GM12878 (cell line): ENCODE results near the gene OR13J1. TPM values are rescaled to one million over a fixed set of nuclear protein-coding genes. Genes with fewer than 3 reads are reported as not detected.

Source experiments
- ATF7 ChIP-seq: fragments of 450-650 bp; IDR thresholded peaks from 2 replicates; pipeline ENCODE4 v1.6.1; 2016; ENCODE audit warnings: low read depth, mild to moderate bottlenecking
- BCL11A ChIP-seq: IDR thresholded peaks from 2 replicates; pipeline ENCODE4 v1.6.1; 2011; ENCODE audit warnings: low read depth, low read length
- BCLAF1 ChIP-seq: fragments of 450-650 bp; IDR thresholded peaks from 2 replicates; pipeline ENCODE4 v1.6.1; 2017; ENCODE audit warnings: antibody characterized with exemption, mild to moderate bottlenecking, moderate library complexity
- CBX3 ChIP-seq: fragments of 200-600 bp; sonication (generic); IDR thresholded peaks from 2 replicates; pipeline ENCODE4 v1.6.1; 2016; ENCODE audit warnings: low read depth, borderline replicate concordance
- CHD2 ChIP-seq: IDR thresholded peaks from 2 replicates; pipeline ENCODE4 v1.6.1; 2011; ENCODE audit warnings: low read depth, low read length, improper control_type of control experiment, borderline replicate concordance
- FOS ChIP-seq: IDR thresholded peaks from 3 replicates; pipeline ENCODE4 v1.6.1; 2011; ENCODE audit warnings: borderline replicate concordance; ENCODE audit not compliant: insufficient read length; ENCODE audit errors: extremely low read depth
- HDGF ChIP-seq: fragments of 450-650 bp; IDR thresholded peaks from 2 replicates; pipeline ENCODE4 v1.6.1; 2016; ENCODE audit warnings: antibody characterized with exemption
- LARP7 ChIP-seq: fragments of 450-650 bp; IDR thresholded peaks from 2 replicates; pipeline ENCODE4 v1.6.1; 2017; ENCODE audit warnings: mild to moderate bottlenecking
- MTA2 ChIP-seq: fragments of 450-650 bp; IDR thresholded peaks from 2 replicates; pipeline ENCODE4 v1.6.1; 2016; ENCODE audit warnings: low read depth, mild to moderate bottlenecking, moderate library complexity
- MTA3 ChIP-seq: IDR thresholded peaks from 2 replicates; pipeline ENCODE4 v1.6.1; 2012; ENCODE audit warnings: low read length, inconsistent platforms, borderline replicate concordance
- MYB ChIP-seq: fragments of 150-350 bp; IDR thresholded peaks from 2 replicates; pipeline ENCODE4 v1.6.1; 2014; ENCODE audit warnings: mild to moderate bottlenecking, low read depth, low read length, borderline replicate concordance
- NFIC ChIP-seq: IDR thresholded peaks from 2 replicates; pipeline ENCODE4 v1.6.1; 2012; ENCODE audit warnings: low read depth, mild to moderate bottlenecking, inconsistent platforms, low read length, moderate library complexity
- PBX3 ChIP-seq: IDR thresholded peaks from 2 replicates; pipeline ENCODE4 v1.6.1; 2011; ENCODE audit warnings: mild to moderate bottlenecking, low read depth, low read length, moderate library complexity; ENCODE audit not compliant: insufficient replicate concordance
- POLR2A ChIP-seq: IDR thresholded peaks from 2 replicates; pipeline ENCODE4 v1.6.1; 2011; ENCODE audit warnings: low read depth, mild to moderate bottlenecking, low read length
- POU2F2 ChIP-seq: IDR thresholded peaks from 3 replicates; pipeline ENCODE4 v1.6.1; 2011; ENCODE audit warnings: low read depth, mild to moderate bottlenecking, low read length, borderline replicate concordance
- RAD51 ChIP-seq: fragments of 450-650 bp; IDR thresholded peaks from 2 replicates; pipeline ENCODE4 v1.6.1; 2016; ENCODE audit warnings: moderate library complexity, mild to moderate bottlenecking, inconsistent platforms
- RELA ChIP-seq: fragments of 450-650 bp; IDR thresholded peaks from 2 replicates; pipeline ENCODE4 v1.8.0; 2014; ENCODE audit warnings: borderline replicate concordance; ENCODE audit not compliant: partially characterized antibody
- SIX5 ChIP-seq: IDR thresholded peaks from 2 replicates; pipeline ENCODE4 v1.6.1; 2011; ENCODE audit warnings: mild to moderate bottlenecking, low read depth, low read length, moderate library complexity; ENCODE audit not compliant: severe bottlenecking
- TCF3 ChIP-seq: IDR thresholded peaks from 2 replicates; pipeline ENCODE4 v1.6.1; 2012; ENCODE audit warnings: low read depth, mild to moderate bottlenecking, low read length, borderline replicate concordance; ENCODE audit not compliant: insufficient read depth
- YBX1 ChIP-seq: fragments of 450-650 bp; IDR thresholded peaks from 2 replicates; pipeline ENCODE4 v1.6.1; 2016; ENCODE audit warnings: antibody characterized with exemption
- ZNF274 ChIP-seq: IDR thresholded peaks from one replicate; pipeline ENCODE4 v1.8.0; 2011; ENCODE audit not compliant: insufficient read length, insufficient read depth
- ZSCAN29 ChIP-seq: fragments of 450-650 bp; IDR thresholded peaks from 2 replicates; pipeline ENCODE4 v1.6.1; 2017; ENCODE audit warnings: mild to moderate bottlenecking, moderate library complexity
- polyA plus RNA-seq, 11 experiments: library from polyadenylated mRNA; depleted of rRNA in 4 of 11; unstranded in 6 of 11; stranded (reverse) in 5 of 11; fragments of >200 nt; fragmentation: Nextera tagmentation in 4 of 11; fragmentation: Illumina TruSeq in 1 of 11; extraction: Ambion mirVana in 4 of 11; extraction: Trizol in 1 of 11; gene quantifications; 1 replicate in 1 of 11; 2 replicates in 10 of 11; pipeline versions ENCODE4 v1.2.1 to v1.2.3, GENCODE V29; 2011 to 2016; ENCODE audit warnings: inconsistent platforms in 2 of 11, missing spikeins in 2 of 11, low read depth in 1 of 11
- total RNA-seq, 4 experiments: library from RNA; depleted of rRNA in 3 of 4; stranded (reverse); fragments of >200 nt in 3 of 4; fragmentation: Illumina TruSeq in 1 of 4; extraction: Trizol in 1 of 4; gene quantifications; 2 replicates each; pipeline versions ENCODE4 v1.2.1 to v1.2.3, GENCODE V29; 2013 to 2021
- TF ChIP-seq, protein P1 (sequence below): fragments of 450-650 bp; IDR thresholded peaks from 2 replicates; pipeline ENCODE4 v1.6.1; 2018; ENCODE audit warnings: borderline replicate concordance, mild to moderate bottlenecking; ENCODE audit not compliant: partially characterized antibody

Gene OR13J1
- total and polyA plus RNA-seq, 10 of the 15 experiments (the other 5 are each of a cell fraction or from before 2014, with no cell fraction given), result not detected

DNA sequence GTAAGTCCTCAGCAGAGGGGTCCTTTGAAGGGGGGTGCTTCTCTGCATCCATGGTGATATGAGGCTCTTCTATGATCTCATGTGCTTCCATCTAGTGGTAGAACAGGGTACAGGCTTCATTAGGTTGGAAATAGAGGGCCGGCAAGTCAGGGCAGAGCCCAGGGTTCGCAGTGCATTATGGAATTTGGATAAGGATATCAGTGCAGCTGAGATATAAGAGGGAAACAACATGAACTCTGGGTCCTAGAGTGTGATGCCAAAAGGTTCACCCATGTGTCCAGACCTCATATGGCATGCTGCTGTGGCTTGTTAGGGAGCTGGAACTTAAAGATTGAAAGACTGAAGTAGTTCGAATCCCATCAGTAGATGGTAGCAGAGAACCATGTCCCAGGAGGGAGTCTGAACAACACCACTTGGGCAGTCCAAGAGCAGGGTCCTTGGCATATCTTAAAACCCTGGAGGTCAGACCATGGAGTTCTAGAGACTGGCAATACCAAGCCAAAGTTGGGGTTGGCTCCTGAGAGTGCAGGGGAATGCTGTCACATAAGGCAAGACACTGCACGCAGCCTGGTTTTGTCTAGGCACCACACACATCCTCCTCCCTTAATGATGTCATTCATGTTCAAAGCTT lies 44.0 kb downstream of the OR13J1 start (continued):
- TF ChIP-seq CHD2 (no peak), RELA (peak; percentile 13), BCLAF1 (no peak), POLR2A (no peak), HDGF (no peak; the same call in none of the 2 replicates), BCL11A (no peak), NFIC (no peak), FOS (no peak), TCF3 (no peak), ZNF274 (no peak), POU2F2 (no peak), RAD51 (no peak), ZSCAN29 (no peak), MTA3 (no peak), CBX3 (no peak), LARP7 (no peak), ATF7 (peak; percentile 56), MYB (no peak), PBX3 (no peak), MTA2 (no peak), SIX5 (no peak), YBX1 (no peak)
- TF ChIP-seq, protein P1, sequence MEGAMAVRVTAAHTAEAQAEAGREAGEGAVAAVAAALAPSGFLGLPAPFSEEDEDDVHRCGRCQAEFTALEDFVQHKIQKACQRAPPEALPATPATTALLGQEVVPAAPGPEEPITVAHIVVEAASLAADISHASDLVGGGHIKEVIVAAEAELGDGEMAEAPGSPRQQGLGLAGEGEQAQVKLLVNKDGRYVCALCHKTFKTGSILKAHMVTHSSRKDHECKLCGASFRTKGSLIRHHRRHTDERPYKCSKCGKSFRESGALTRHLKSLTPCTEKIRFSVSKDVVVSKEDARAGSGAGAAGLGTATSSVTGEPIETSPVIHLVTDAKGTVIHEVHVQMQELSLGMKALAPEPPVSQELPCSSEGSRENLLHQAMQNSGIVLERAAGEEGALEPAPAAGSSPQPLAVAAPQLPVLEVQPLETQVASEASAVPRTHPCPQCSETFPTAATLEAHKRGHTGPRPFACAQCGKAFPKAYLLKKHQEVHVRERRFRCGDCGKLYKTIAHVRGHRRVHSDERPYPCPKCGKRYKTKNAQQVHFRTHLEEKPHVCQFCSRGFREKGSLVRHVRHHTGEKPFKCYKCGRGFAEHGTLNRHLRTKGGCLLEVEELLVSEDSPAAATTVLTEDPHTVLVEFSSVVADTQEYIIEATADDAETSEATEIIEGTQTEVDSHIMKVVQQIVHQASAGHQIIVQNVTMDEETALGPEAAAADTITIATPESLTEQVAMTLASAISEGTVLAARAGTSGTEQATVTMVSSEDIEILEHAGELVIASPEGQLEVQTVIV, result no peak
